Activated CD4-positive, CD25-positive, alpha-beta regulatory T cell treated with anti-CD3 and anti-CD28 coated beads, Interleukin-2, amount 50 U/mL, for 16 hours (primary cell): ENCODE data around the gene MRPL32.
A peak's percentile ranks its signal among the peaks of the same experiment; 100 is the strongest.

Experiments
- DNase-seq: peaks from one replicate; pipeline ENCODE4 v3.0.0-alpha.2; 2020; ENCODE audit warnings: low read depth, low spot score

Gene MRPL32

DNA sequence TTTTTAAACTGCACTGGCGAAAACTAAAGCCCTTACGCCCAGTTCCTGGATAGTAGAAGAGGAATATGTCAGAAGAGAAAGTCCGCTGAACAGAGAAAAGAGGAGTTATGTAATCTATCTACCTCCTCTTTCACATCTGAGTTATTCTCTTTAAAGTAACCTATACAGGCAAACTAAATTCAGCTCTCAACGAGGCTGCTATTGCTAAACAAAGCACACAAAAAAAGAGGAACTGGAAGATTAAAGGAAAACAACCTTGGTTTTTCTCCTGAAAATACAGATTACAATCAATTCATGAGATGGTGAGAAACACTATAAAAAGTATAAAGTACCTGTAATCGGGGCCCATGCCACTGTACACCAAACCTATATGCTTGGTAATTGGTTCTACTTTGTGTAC, 6.0 kb upstream of the MRPL32 start:
- no peak for DNase-seq

- no peak for DNase-seq
These were observed 3.4 kb upstream of the MRPL32 start for GRCh38 chr7:42928754-42929153.

DNA sequence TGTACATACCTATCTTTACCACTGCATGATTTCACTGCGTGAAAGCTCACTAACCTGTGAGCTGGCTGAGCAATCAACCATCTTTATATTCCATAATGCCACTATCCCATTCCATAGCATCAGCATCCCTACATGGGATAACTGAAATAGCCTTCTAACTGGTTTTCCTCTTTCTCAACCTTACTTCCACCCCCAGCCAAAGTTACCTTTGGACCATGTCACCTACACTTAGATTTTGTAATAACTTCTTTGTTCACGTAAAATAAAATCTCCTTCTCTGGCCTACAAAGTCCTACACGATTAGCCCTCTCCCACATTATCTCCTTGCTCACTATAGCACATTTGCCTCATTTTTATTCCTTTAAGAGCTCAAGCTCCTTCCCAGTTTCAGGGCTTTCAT, 2.7 kb upstream of the MRPL32 start:
- DNase-seq: no peak

- no peak for DNase-seq
These were observed 1.3 kb upstream of the MRPL32 start for GRCh38 chr7:42930889-42931288.

- DNase-seq: peak; percentile 10
These were observed 736 bp upstream of the MRPL32 start for GRCh38 chr7:42931447-42931833.

DNA sequence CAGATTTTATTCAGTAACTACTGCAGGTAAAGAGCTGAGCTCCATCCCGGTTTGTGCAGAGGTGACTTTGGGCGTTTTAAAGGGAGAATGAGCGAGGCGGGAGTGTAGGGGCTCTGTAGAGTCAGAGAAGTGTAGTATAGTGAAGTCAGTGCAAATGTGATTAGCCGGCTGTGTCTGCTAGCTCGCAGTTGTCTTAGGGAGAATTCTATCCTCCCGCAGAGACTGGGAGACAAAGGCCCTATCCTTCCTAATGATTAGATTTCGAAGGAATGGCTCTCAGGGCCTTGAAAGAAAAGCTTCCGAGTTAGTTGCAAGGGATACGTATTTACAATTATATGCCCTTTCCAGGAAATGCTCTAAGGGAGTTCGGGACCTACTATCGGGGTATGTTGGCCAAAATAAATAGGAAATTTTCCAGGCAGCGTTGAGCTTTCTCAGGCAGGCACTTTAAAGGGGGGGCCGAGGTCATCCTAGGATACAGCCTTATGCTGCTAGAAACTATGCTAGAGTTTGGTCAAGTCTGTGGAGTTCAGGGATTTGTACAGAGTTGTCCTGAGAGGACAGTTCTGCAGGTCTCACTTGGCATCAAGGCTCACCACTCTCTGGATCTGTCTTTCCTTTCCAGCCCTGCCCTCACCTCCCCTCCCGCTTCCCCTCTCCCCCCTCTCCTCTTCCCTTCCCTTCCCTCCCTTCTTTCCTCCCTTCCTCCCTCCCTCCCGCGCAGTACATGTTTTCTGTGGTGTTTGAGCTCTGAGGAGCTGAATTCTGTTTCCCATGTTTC, 825 bp downstream of the MRPL32 start:
- DNase-seq: no peak

DNA sequence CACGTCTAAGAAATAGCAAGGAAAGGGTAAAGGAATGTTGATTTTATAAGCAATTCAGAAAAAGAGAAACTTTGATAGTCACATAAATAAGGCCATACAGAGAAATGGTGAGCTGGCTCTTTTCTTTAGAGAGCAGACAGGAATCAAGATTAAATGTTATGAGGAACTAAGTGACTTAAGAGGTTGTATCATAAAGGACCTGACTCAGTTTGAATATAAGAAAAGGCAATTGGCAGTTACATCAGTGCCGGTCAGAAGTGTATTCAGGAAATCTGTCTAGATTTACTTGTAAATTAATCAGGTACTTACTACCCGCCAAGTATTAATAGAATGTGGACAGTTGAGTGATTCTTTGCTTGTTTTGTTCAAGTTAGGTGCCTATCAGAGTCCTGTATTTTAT, 2.1 kb downstream of the MRPL32 start:
- no peak for DNase-seq

DNA sequence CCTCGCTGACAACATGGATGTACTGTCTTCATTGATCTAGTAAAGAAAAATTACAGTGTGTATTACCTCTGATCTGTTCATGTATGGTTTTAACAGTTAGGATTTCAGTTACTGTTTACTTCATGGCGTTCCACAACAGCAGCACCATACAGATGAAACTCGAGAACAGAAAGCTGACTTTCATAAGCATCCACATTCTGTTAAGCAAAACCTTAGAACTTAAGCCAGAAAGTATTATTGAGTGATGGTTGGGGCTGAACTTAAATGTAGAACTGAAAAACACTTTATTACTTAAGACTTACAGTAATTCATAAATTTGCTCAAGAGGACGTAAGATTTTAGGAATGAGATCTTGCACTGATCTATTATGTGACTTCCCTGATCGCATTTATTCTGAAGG, 3.7 kb downstream of the MRPL32 start:
- no peak for DNase-seq

GRCh38 chr7:42939457-42940240, 7.5 kb downstream of the MRPL32 start:
- DNase-seq: no peak

DNA sequence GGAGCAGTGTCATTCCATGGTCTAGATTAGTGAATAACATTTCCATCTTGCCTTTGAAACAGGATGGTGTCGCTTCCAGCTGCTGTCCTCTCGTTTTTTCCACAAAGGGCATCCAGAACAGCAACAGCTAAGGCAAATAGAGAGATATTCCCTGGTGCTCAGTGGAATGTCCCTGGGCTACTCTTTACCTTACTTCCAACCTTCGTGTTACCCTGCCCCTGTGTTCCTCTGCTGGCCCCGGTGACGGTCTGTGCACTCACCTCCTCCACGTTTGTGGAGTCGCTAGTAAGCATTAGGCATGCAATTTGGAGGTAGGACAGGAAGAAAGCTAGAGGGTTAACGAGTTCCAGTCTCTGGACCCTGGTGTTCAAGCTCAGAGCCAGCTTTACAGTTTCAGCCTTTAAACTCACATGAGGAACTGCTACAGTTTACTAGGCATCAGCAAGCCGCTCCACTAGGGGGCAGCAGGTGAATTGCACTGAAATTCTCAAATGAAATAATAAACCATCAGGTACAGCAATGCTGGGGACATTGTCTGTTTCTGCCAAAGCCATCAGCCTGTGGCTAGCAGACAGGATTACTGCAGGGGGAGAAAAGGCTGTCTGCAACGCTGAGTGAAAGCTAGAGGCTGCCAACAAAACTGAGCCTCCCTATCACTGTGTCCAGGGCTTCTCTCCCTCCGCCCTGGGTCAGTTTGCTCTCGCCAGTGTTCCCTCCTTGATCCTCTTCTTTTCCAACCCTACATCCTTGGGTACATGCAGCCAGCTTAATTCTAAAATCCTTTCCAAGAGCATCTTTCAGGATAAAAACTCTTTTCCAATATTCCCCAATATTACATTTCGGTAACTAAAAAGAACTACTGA, 9.0 kb downstream of the MRPL32 start:
- peak; percentile 58 for DNase-seq

DNA sequence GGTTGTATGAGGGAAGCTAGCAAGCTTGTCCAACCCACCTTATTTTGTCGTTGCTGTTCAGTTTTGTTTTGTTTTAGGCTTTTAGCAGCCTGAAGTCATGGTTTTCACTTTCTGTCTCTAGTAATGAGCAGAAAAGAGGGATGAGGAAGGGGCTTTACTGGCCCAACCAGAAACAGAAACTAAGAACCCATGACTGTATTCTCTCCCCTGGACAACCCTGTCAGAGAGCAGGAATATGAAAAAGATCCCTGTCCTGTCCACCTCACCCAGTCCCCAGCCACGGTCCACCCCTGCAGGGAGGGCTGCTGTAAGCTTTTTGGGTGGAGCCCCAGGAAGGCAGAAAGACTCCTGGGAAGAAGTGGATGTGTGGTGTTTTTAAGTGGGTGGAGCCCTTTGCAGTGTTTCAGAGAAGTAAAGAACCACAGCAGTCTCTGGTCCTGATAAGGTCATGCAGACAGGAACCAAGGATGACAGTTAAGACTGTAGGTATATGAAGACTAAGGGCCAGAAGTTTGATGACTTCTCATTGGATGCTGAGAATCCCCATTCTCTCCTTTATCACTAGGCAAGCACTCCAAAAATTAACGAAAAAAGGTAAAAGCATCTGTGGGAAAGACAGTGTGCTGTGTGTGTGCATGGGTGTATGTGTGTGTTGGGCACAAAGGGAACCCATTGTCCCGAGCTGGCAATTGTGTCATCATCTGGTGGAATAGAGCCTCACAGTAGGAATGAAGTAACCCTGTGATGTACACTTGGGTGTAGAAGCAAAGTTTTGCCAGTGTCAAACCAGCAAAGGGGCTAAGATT, 13.8 kb downstream of the MRPL32 start:
- no peak for DNase-seq

- DNase-seq: no peak
These were observed 14.4 kb downstream of the MRPL32 start for GRCh38 chr7:42946627-42946950.

GRCh38 chr7:42947521-42947920, 15.3 kb downstream of the MRPL32 start:
- DNase-seq: no peak

DNA sequence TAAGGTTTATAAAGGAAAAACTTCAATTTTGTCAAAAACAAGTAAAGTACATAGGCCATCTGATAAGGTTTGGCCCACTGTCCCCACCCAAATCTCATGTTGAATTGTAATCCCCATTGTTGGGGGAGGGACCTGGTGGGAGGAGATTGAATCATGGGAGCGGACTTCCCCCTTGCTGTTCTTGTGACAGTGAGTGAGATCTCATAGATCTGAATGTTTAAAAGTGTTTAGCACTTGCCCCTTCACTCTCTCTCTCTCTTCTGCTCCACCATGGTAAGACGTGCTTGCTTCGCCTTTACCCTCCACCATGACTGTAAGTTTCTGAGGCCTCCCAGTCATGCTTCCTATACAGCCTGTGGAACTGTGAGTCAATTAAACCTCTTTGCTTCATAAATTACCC, 18.2 kb downstream of the MRPL32 start:
- DNase-seq: no peak

- DNase-seq: no peak
These were observed 20.2 kb downstream of the MRPL32 start for GRCh38 chr7:42952328-42952727.

GRCh38 chr7:42953994-42954393, 21.8 kb downstream of the MRPL32 start:
- no peak for DNase-seq

GRCh38 chr7:42956062-42956461, 23.9 kb downstream of the MRPL32 start:
- DNase-seq: no peak

DNA sequence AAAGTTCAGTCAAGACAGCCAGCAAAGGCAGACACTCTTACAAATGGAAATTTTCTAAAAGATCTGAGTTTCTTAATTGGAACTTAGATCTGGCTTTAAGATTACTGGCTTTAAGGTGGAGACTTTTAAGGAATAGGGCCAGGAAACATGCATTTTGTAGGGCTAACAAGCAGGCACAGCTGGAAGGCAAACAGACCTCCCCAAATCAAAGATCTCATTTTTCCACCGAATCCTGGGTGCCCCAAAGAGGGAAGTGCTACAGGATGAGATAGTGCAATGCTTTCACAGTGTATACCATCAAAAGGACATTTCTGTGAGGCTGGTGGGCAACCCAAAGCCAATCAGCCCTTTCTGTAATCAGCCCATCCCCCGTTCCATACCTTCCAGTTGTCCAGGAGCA, 27.4 kb downstream of the MRPL32 start:
- DNase-seq: no peak

DNA sequence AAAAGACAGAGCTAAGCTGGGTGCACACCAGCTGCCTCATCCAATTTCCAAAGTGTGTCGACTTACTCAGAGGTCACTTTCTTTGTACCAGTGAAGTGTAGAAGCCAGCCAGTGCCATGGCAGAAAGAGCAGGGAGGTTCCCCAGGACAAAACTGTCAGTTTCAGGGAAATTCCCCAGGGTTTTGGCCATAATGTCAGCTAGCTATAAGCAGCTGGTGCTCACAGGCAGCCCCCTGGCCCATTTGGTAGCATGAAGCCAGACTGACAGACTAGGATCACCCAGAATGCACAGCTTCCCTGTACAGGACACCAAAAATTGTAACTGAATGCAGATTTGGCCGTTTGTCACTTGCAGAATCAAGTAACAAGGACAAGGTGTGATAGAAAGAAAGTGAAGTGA, 28.6 kb downstream of the MRPL32 start:
- no peak for DNase-seq

GRCh38 chr7:42961170-42961569, 29.0 kb downstream of the MRPL32 start:
- no peak for DNase-seq

DNA sequence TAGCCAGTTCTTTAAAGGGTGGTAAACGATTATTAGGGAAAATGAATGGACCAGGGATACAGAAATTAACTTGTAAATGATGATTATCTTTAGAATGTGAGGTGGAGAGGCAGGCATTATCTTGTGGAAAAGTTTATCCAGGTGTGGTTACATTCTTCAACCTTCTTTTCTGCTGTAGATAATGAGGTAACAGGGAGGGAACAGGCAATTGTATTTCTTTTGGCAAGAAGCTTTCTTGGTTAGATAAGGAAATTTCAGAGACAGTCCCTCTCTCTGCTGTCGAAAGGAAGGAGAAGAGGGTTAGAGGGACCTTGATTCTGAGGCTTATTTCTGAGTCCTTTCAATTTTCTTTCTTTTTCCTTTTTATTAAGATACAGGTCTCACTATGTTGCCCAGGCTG, 32.1 kb downstream of the MRPL32 start:
- no peak for DNase-seq
